ENCODE data around the gene EEF2K.

EEF2K gene

GRCh38 chr16:22308824-22309520 lies 102.9 kb downstream of the EEF2K start:
- no peak for DNase-seq (ENCODE audit: low read depth)
- H3K4me3 ChIP-seq (ENCODE audit: low read depth, low read length) = no peak overlapping the region
- TF ChIP-seq, protein P1, sequence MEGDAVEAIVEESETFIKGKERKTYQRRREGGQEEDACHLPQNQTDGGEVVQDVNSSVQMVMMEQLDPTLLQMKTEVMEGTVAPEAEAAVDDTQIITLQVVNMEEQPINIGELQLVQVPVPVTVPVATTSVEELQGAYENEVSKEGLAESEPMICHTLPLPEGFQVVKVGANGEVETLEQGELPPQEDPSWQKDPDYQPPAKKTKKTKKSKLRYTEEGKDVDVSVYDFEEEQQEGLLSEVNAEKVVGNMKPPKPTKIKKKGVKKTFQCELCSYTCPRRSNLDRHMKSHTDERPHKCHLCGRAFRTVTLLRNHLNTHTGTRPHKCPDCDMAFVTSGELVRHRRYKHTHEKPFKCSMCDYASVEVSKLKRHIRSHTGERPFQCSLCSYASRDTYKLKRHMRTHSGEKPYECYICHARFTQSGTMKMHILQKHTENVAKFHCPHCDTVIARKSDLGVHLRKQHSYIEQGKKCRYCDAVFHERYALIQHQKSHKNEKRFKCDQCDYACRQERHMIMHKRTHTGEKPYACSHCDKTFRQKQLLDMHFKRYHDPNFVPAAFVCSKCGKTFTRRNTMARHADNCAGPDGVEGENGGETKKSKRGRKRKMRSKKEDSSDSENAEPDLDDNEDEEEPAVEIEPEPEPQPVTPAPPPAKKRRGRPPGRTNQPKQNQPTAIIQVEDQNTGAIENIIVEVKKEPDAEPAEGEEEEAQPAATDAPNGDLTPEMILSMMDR (IDR thresholded peaks at IDR 0.05; ENCODE audit: insufficient read depth, low read depth, low read length, missing control alignments) = no peak

DNA sequence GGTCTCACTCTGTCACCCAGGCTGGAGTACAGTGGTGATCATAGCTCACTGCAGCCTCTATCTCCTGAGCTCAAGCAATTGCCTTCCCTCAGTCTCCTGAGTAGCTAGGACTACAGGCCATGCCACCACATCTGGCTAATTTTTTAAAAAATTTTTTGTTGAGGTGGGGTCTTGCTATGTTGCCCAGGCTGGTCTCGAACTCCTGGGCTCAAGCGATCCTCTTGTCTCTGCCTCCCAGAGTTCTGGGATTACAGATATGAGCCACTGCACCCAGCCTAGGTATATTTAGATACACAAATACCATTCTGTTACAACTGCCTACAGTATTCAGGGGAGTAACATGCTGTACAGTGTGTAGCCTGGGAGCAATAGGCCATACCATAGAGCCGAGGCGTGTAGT lies 105.4 kb downstream of the EEF2K start:
- TF ChIP-seq, protein P1 (IDR thresholded peaks at IDR 0.05; ENCODE audit: insufficient read depth, low read depth, low read length, missing control alignments) = no peak
- no peak overlapping the region for H3K4me3 ChIP-seq (ENCODE audit: low read depth, low read length)
- DNase-seq (ENCODE audit: low read depth) = no peak

DNA sequence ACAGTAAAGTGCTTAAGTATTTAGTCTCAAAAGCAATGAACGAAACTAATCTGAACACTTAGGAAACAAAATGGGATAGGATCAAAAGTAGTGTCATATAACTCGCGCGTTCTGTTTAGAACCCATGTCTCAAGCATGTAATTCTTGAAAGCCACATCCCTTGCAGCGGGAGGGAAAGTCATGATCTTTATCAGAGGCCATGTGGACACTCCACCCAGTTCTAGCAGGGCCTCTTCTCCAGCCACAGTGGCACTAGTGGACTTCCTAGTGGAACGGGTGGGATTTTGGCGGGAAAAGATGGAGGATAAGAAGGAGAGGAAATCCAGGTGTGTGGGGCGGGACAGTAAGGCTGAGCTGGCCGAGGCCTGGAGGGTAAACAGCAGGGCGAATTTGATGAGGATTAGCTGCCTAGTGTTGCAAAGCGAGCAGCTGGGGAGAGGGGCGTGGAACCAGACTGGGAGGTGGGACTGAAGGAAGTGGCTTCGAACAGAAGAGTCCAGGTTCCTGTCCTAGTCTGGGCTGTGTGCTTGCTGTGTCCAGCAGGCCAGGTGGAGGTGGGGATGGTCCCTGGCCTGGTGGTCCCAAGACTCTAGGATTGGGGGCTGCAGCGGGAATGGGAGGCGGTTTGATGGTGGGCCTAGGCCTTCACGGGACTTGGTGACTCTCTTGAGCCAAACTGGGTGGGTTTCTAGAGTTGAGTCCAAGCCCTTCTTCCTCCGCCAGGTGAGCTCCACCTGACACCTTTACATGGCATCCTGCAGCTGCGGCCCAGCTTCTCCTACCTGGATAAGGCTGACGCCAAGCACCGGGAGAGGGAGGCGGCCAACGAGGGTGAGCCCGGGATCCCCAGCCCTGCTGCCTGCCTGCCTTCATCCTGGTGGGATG lies 107.1 kb downstream of the EEF2K start:
- no peak overlapping the region for H3K4me3 ChIP-seq (ENCODE audit: low read depth, low read length)
- TF ChIP-seq, protein P1 (IDR thresholded peaks at IDR 0.05; ENCODE audit: insufficient read depth, low read depth, low read length, missing control alignments) = no peak
- DNase-seq (ENCODE audit: low read depth) = no peak

- no peak overlapping the region for H3K4me3 ChIP-seq (ENCODE audit: low read depth, low read length)
- no peak for DNase-seq (ENCODE audit: low read depth)
- TF ChIP-seq, protein P1 (IDR thresholded peaks at IDR 0.05; ENCODE audit: insufficient read depth, low read depth, low read length, missing control alignments) = no peak
Observed at GRCh38 chr16:22313876-22314470, 107.9 kb downstream of the EEF2K start.

GRCh38 chr16:22314661-22315626 lies 108.9 kb downstream of the EEF2K start:
- TF ChIP-seq, protein P1 (IDR thresholded peaks at IDR 0.05; ENCODE audit: insufficient read depth, low read depth, low read length, missing control alignments) = no peak
- H3K4me3 ChIP-seq (ENCODE audit: low read depth, low read length) = no peak overlapping the region
- DNase-seq (ENCODE audit: low read depth) = no peak

- H3K4me3 ChIP-seq (ENCODE audit: low read depth, low read length) = no peak overlapping the region
- TF ChIP-seq, protein P1 (IDR thresholded peaks at IDR 0.05; ENCODE audit: insufficient read depth, low read depth, low read length, missing control alignments) = no peak
- DNase-seq (ENCODE audit: low read depth) = no peak
Observed at GRCh38 chr16:22315979-22316378, 109.9 kb downstream of the EEF2K start.
